HL-60 (cell line): ENCODE measurements around the gene HK3.

Experiments
- POLR2AphosphoS5 ChIP-seq: IDR thresholded peaks from 2 replicates; pipeline ENCODE4 v1.6.1; 2012; ENCODE audit warnings: low read depth
- SPI1 ChIP-seq: IDR thresholded peaks from 2 replicates; pipeline ENCODE4 v1.6.1; 2012; ENCODE audit warnings: low read depth, mild to moderate bottlenecking, borderline replicate concordance
- TF ChIP-seq, protein P1 (sequence below): IDR thresholded peaks from one replicate; pipeline ENCODE4 v1.5.1; 2011; ENCODE audit warnings: low read length, control low read depth, inconsistent platforms; ENCODE audit not compliant: insufficient read depth
- TF ChIP-seq, protein P2 (sequence below): IDR thresholded peaks from 2 replicates; pipeline ENCODE4 v1.6.1; 2012; ENCODE audit warnings: low read depth; ENCODE audit not compliant: insufficient replicate concordance

GRCh38 chr5:176878906-176879662 lies 20.1 kb downstream of the HK3 start:
- TF ChIP-seq, protein P1, sequence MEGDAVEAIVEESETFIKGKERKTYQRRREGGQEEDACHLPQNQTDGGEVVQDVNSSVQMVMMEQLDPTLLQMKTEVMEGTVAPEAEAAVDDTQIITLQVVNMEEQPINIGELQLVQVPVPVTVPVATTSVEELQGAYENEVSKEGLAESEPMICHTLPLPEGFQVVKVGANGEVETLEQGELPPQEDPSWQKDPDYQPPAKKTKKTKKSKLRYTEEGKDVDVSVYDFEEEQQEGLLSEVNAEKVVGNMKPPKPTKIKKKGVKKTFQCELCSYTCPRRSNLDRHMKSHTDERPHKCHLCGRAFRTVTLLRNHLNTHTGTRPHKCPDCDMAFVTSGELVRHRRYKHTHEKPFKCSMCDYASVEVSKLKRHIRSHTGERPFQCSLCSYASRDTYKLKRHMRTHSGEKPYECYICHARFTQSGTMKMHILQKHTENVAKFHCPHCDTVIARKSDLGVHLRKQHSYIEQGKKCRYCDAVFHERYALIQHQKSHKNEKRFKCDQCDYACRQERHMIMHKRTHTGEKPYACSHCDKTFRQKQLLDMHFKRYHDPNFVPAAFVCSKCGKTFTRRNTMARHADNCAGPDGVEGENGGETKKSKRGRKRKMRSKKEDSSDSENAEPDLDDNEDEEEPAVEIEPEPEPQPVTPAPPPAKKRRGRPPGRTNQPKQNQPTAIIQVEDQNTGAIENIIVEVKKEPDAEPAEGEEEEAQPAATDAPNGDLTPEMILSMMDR: no peak
- TF ChIP-seq, protein P2, sequence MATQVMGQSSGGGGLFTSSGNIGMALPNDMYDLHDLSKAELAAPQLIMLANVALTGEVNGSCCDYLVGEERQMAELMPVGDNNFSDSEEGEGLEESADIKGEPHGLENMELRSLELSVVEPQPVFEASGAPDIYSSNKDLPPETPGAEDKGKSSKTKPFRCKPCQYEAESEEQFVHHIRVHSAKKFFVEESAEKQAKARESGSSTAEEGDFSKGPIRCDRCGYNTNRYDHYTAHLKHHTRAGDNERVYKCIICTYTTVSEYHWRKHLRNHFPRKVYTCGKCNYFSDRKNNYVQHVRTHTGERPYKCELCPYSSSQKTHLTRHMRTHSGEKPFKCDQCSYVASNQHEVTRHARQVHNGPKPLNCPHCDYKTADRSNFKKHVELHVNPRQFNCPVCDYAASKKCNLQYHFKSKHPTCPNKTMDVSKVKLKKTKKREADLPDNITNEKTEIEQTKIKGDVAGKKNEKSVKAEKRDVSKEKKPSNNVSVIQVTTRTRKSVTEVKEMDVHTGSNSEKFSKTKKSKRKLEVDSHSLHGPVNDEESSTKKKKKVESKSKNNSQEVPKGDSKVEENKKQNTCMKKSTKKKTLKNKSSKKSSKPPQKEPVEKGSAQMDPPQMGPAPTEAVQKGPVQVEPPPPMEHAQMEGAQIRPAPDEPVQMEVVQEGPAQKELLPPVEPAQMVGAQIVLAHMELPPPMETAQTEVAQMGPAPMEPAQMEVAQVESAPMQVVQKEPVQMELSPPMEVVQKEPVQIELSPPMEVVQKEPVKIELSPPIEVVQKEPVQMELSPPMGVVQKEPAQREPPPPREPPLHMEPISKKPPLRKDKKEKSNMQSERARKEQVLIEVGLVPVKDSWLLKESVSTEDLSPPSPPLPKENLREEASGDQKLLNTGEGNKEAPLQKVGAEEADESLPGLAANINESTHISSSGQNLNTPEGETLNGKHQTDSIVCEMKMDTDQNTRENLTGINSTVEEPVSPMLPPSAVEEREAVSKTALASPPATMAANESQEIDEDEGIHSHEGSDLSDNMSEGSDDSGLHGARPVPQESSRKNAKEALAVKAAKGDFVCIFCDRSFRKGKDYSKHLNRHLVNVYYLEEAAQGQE: no peak
- TF ChIP-seq POLR2AphosphoS5 (no peak), SPI1 (no peak)
